ENCODE results near the gene MED13L. TPM values are rescaled to one million over a fixed set of nuclear protein-coding genes. Genes with fewer than 3 reads are reported as not detected.

MED13L gene
- total and polyA plus RNA-seq, 2 of the 8 experiments (the other 6 are each of a cell fraction or from before 2014, with no cell fraction given) = 15.9 to 51.7 TPM

GRCh38 chr12:115916910-115917668 is 360.4 kb downstream of the MED13L start:
- H3K4me2 ChIP-seq (ENCODE audit: insufficient read depth in 1 of 2, low read depth in 2 of 2, low read length in 2 of 2) = peak overlapping the region; percentile 4 to 75; a peak in 3 of 4 replicates
- TF ChIP-seq CREB1 (IDR thresholded peaks at IDR 0.05) (peak; percentile 41; the same call in 1 of the 2 replicates), CEBPB (IDR thresholded peaks at IDR 0.05; ENCODE audit: low read depth, low read length) (peak; percentile 72), KDM4A (IDR thresholded peaks at IDR 0.05; ENCODE audit: low read depth, low read length, severe bottlenecking) (peak; percentile 74), GTF2F1 (IDR thresholded peaks at IDR 0.05; ENCODE audit: borderline replicate concordance, low read depth, low read length) (no peak), EZH2 (IDR thresholded peaks at IDR 0.05; ENCODE audit: low read depth, low read length, severe bottlenecking) (no peak), ASH2L (IDR thresholded peaks at IDR 0.05; ENCODE audit: low read length) (peak; percentile 23), GABPA (IDR thresholded peaks at IDR 0.05; ENCODE audit: borderline replicate concordance, insufficient read depth, low read length) (no peak), CTCF (IDR thresholded peaks at IDR 0.05; ENCODE audit: control extremely low read depth in 1 of 3, insufficient read depth in 1 of 3, low read depth in 1 of 3, low read length in 3 of 3) (peak; percentile 88 to 99 (median 96))

More at GRCh38 chr12:115916910-115917668, 360.4 kb downstream of the MED13L start:
- no peak overlapping the region for H3K23ac ChIP-seq (ENCODE audit: insufficient read length)
- no peaks in the 10 kb centered on the region for H3K23me2 ChIP-seq (ENCODE audit: low read depth, low read length)
- H3K4ac ChIP-seq (replicated peaks; ENCODE audit: insufficient read length, low read depth, low read length) = no peak overlapping the region
- no peak overlapping the region for H2BK15ac ChIP-seq (ENCODE audit: low read length)
- no peak overlapping the region for H4K91ac ChIP-seq (replicated peaks; ENCODE audit: insufficient read length, low read length)
- H4K8ac ChIP-seq (ENCODE audit: extremely low read depth, insufficient read depth, low read length) = peak overlapping the region; percentile 91
- ChIA-PET CTCF (ENCODE audit: partially characterized antibody) (interaction anchor here (0.7 to 3.9 kb wide), 36 partner anchors 8 to 1260 kb away, joined by 3 to 36 read pairs (median 4); no protein-coding TSS in a partner anchor), POLR2A (ENCODE audit: partially characterized antibody) (interaction anchor here (1.4 to 2.0 kb wide), 2 partner anchors 33 to 49 kb away, joined by 3 to 4 read pairs; no protein-coding TSS in a partner anchor)
- no peak overlapping the region for H2AK5ac ChIP-seq (ENCODE audit: low read depth, low read length)
- H3K79me1 ChIP-seq (ENCODE audit: low read depth, low read length) = no peaks in the 10 kb centered on the region
- peak overlapping the region; percentile 46; the same call in 1 of the 2 replicates for H2BK5ac ChIP-seq (ENCODE audit: low read depth, low read length)
- H2AFZ ChIP-seq (ENCODE audit: low read length) = peak overlapping the region; percentile 84; the same call in 1 of the 2 replicates
- peaks cover under 1 to 4% of the 10 kb centered on the region in 2 experiments; a peak in 3 of 4 replicates for H3K9me3 ChIP-seq (ENCODE audit: insufficient read depth in 2 of 2, low read depth in 1 of 2, low read length in 1 of 2)
- 5% methylated on average over 39 of the region's 57 CpGs; no CpG with 5 or more reads in 1 of the 2 experiments for WGBS, 2 experiments (ENCODE audit: extremely low coverage in 1 of 2, insufficient coverage in 1 of 2, insufficient read length in 1 of 2, insufficient replicate concordance in 2 of 2, low coverage in 1 of 2, low lambda C conversion rate in 2 of 2, missing lambda C conversion rate in 1 of 2)
- H3K9ac ChIP-seq (replicated peaks in 1 of 4; ENCODE audit: extremely low read depth in 1 of 4, low read depth in 3 of 4, low read length in 3 of 4) = peak overlapping the region in 2 of 4 experiments; percentile 20 to 42; a peak in 1 of 7 replicates
- peak overlapping the region; percentile 91; the same call in 1 of the 2 replicates for H2BK12ac ChIP-seq (ENCODE audit: low read depth, low read length)
- H3K18ac ChIP-seq (ENCODE audit: extremely low read depth, low read length) = peak overlapping the region; percentile 62; the same call in 1 of the 2 replicates
- H2BK120ac ChIP-seq (replicated peaks; ENCODE audit: low read depth, low read length) = no peak overlapping the region
- no peak overlapping the region for H3K56ac ChIP-seq (replicated peaks; ENCODE audit: insufficient read length, low read depth, low read length)
- no peak overlapping the region for H3K14ac ChIP-seq (ENCODE audit: insufficient read length)
- 0 out of 2 replicates have a peak overlapping the region, but pooled peaks have one; percentile 68 for H2BK20ac ChIP-seq (ENCODE audit: low read length)
- H3K4me3 ChIP-seq (ENCODE audit: extremely low read depth in 1 of 4, insufficient read depth in 2 of 4, low read depth in 3 of 4, low read length in 4 of 4) = peak overlapping the region; percentile 4 to 64 (median 38); a peak in 7 of 8 replicates
- DNase-seq (ENCODE audit: low read depth in 1 of 2, low spot score in 2 of 2) (peak; percentile 62 to 99), FAIRE-seq (peak; percentile 45)
- H3K79me2 ChIP-seq (ENCODE audit: control insufficient read depth in 1 of 2, insufficient read depth in 2 of 2, low read length in 2 of 2) = no peaks in the 10 kb centered on the region
- no peaks in the 10 kb centered on the region for H3K36me3 ChIP-seq (ENCODE audit: control insufficient read depth in 2 of 4, insufficient read depth in 4 of 4, low read length in 3 of 4)
- peaks cover 0 to 7% (median 4%) of the 10 kb centered on the region in 4 experiments; a peak in 3 of 7 replicates for H3K27me3 ChIP-seq (replicated peaks in 1 of 4; ENCODE audit: control insufficient read depth in 3 of 4, extremely low read depth in 1 of 4, insufficient read depth in 3 of 4, low read length in 3 of 4)
- no peaks in the 10 kb centered on the region for H4K20me1 ChIP-seq (replicated peaks in 1 of 2; ENCODE audit: control insufficient read depth in 1 of 2, insufficient read depth in 2 of 2, low read length in 2 of 2)
- no peak overlapping the region for H3K27ac ChIP-seq (ENCODE audit: low read depth, low read length)
- H4K5ac ChIP-seq (ENCODE audit: insufficient read length, low read depth, low read length) = no peak overlapping the region
- H3K4me1 ChIP-seq (replicated peaks in 1 of 4; ENCODE audit: control insufficient read depth in 3 of 4, insufficient read depth in 4 of 4, low read length in 3 of 4) = peaks cover 0 to 3% (median under 1%) of the 10 kb centered on the region in 4 experiments; a peak in 2 of 7 replicates
